ENCODE results near the gene ATP5F1D. TPM values are rescaled to one million over a fixed set of nuclear protein-coding genes. Genes with fewer than 3 reads are reported as not detected.

The ATP5F1D gene
- total and polyA plus RNA-seq, 2 of the 13 experiments (the other 11 are each of a cell fraction or from before 2014, with no cell fraction given), result 39.4 to 78.7 TPM

DNA sequence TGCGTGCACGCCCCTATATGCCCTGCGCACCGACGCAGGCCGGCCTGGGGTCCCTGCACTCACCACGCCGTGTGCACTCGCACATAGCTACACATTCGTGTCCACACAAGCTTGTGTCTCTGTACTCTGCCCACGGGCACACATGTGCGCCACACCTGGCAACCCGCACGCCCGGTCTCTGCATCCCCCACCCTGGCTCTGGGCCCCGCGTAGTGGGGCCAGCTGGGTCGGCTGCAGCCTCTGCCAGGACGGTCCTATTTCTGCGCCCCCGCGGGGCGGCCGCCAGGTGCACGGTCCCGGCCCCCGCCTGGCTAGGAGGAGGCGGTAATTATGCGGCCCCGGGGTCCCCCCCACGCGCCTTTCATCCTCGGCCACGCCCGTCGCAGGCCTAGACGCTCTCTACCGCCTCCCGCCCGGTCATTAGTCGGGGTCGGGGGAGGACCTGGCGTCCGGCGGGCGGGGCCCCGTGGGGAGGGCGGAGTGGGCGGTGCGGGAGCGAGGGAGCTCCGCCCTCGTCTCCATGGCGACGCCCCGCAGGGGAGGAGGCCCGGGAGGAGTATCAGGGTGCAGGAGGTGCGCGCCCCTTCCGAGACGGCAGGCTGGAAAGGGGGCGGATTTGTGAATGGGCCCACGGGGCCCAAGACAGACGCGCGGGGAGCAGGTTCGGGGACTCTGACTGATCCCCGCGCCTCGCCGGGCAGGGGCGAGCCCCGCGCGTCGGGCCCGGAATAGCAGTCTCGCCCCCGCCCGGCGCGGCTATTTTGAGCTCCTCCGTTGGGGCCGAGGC is 24.8 kb downstream of the ATP5F1D start (continued):
- TF ChIP-seq ZNF724P (CRISPR knock-in tag; IDR thresholded peaks at IDR 0.05; ENCODE audit: borderline replicate concordance) (no peak), FOSL2 (CRISPR knock-in tag; IDR thresholded peaks at IDR 0.05) (peak; percentile 77), ZNF883 (CRISPR knock-in tag; IDR thresholded peaks at IDR 0.05; ENCODE audit: not compliant biosample characterization) (peak; percentile 32), TERF1 (CRISPR knock-in tag; IDR thresholded peaks at IDR 0.05) (peak; percentile 79; the same call in 1 of the 2 replicates), ZNF256 (CRISPR knock-in tag; conservative IDR thresholded peaks at IDR 0.05) (no peak), KDM5B (CRISPR knock-in tag; IDR thresholded peaks at IDR 0.05; ENCODE audit: borderline replicate concordance) (peak; percentile 52; the same call in 1 of the 2 replicates), MED8 (CRISPR knock-in tag; IDR thresholded peaks at IDR 0.05; ENCODE audit: insufficient replicate concordance) (no peak), SUZ12 (IDR thresholded peaks at IDR 0.05; ENCODE audit: low read depth, low read length) (no peak), DR1 (CRISPR knock-in tag; IDR thresholded peaks at IDR 0.05) (peak; percentile 60), ZNF746 (CRISPR knock-in tag; IDR thresholded peaks at IDR 0.05) (peak; percentile 92), ZNF354B (CRISPR knock-in tag; IDR thresholded peaks at IDR 0.05) (0 out of 2 replicates have a peak, but pooled peaks have one; percentile 79), HDAC1 (CRISPR knock-in tag; IDR thresholded peaks at IDR 0.05) (peak; percentile 71; the same call in 1 of the 2 replicates), GATA4 (IDR thresholded peaks at IDR 0.05; ENCODE audit: borderline replicate concordance, low read depth) (no peak), ZBTB42 (CRISPR knock-in tag; IDR thresholded peaks at IDR 0.05) (no peak), HDAC6 (IDR thresholded peaks at IDR 0.05; ENCODE audit: low read depth, low read length) (no peak), PAX8 (CRISPR knock-in tag; IDR thresholded peaks at IDR 0.05; ENCODE audit: borderline replicate concordance) (no peak), ZFP62 (CRISPR knock-in tag; IDR thresholded peaks at IDR 0.05) (no peak), SYNCRIP (IDR thresholded peaks at IDR 0.05; ENCODE audit: insufficient read depth, low read depth, low read length) (no peak), KLF13 (CRISPR knock-in tag; IDR thresholded peaks at IDR 0.05) (no peak), ZFX (CRISPR knock-in tag; IDR thresholded peaks at IDR 0.05; ENCODE audit: low read depth) (peak; percentile 73), TOE1 (CRISPR knock-in tag; IDR thresholded peaks at IDR 0.05) (no peak), ZNF12 (CRISPR knock-in tag; IDR thresholded peaks at IDR 0.05) (0 out of 2 replicates have a peak, but pooled peaks have one; percentile 13), TCF12 (IDR thresholded peaks at IDR 0.05) (no peak), TCF12 (CRISPR knock-in tag; IDR thresholded peaks at IDR 0.05) (no peak; the same call in 1 of the 2 replicates), CAMTA2 (CRISPR knock-in tag; IDR thresholded peaks at IDR 0.05; ENCODE audit: borderline replicate concordance) (0 out of 2 replicates have a peak, but pooled peaks have one; percentile 50), ZNF44 (CRISPR knock-in tag; IDR thresholded peaks at IDR 0.05) (no peak)
- TF ChIP-seq, protein P1, sequence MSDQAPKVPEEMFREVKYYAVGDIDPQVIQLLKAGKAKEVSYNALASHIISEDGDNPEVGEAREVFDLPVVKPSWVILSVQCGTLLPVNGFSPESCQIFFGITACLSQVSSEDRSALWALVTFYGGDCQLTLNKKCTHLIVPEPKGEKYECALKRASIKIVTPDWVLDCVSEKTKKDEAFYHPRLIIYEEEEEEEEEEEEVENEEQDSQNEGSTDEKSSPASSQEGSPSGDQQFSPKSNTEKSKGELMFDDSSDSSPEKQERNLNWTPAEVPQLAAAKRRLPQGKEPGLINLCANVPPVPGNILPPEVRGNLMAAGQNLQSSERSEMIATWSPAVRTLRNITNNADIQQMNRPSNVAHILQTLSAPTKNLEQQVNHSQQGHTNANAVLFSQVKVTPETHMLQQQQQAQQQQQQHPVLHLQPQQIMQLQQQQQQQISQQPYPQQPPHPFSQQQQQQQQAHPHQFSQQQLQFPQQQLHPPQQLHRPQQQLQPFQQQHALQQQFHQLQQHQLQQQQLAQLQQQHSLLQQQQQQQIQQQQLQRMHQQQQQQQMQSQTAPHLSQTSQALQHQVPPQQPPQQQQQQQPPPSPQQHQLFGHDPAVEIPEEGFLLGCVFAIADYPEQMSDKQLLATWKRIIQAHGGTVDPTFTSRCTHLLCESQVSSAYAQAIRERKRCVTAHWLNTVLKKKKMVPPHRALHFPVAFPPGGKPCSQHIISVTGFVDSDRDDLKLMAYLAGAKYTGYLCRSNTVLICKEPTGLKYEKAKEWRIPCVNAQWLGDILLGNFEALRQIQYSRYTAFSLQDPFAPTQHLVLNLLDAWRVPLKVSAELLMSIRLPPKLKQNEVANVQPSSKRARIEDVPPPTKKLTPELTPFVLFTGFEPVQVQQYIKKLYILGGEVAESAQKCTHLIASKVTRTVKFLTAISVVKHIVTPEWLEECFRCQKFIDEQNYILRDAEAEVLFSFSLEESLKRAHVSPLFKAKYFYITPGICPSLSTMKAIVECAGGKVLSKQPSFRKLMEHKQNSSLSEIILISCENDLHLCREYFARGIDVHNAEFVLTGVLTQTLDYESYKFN (CRISPR knock-in tag; conservative IDR thresholded peaks at IDR 0.05), result peak; percentile 59

Data from HepG2 (cell line).